Measurements from ENCODE around the gene ALG2.

- TF ChIP-seq POLR2A (IDR thresholded peaks at IDR 0.05), result no peak
- no peak for TF ChIP-seq CTCF (IDR thresholded peaks at IDR 0.05)
Measured at GRCh38 chr9:99169982-99170761, 51.6 kb downstream of the ALG2 start.

All from suprapubic skin (tissue), 3 donors.